ENCODE results near the gene NUDT16.
"Not testable (repeated sequence)": the region's sequence is repeated elsewhere in the genome, so short reads cannot be mapped to it uniquely, and the experiment has no call there.

Gene NUDT16

GRCh38 chr3:131361066-131361463, 20.5 kb upstream of the NUDT16 start:
- DNase-seq (ENCODE audit: low spot score); H2AK5ac ChIP-seq (ENCODE audit: low read depth, low read length); H3K27ac ChIP-seq (replicated peaks; ENCODE audit: low read length); H3K79me1 ChIP-seq (ENCODE audit: low read depth, low read length); H3K14ac ChIP-seq (ENCODE audit: low read length); H3K4me1 ChIP-seq (ENCODE audit: control insufficient read depth in 2 of 2, insufficient read depth in 1 of 2, low read depth in 1 of 2, low read length in 2 of 2); H3K23ac ChIP-seq (ENCODE audit: low read depth, low read length, poor library complexity); H3K36me3 ChIP-seq (replicated peaks in 1 of 2; ENCODE audit: control insufficient read depth in 2 of 2, insufficient read depth in 2 of 2, low read length in 2 of 2); H2BK5ac ChIP-seq (ENCODE audit: low read length); H4K8ac ChIP-seq (ENCODE audit: low read depth, low read length); H2BK12ac ChIP-seq (ENCODE audit: low read length); H3K4me2 ChIP-seq (ENCODE audit: insufficient read depth, low read length, poor library complexity, severe bottlenecking); H3K18ac ChIP-seq (ENCODE audit: low read length); H3K9me3 ChIP-seq (replicated peaks in 1 of 2; ENCODE audit: control insufficient read depth in 2 of 2, insufficient read depth in 1 of 2, low read depth in 1 of 2, low read length in 2 of 2); H3K4ac ChIP-seq (ENCODE audit: low read length); H2BK120ac ChIP-seq (ENCODE audit: low read depth, low read length); H2BK15ac ChIP-seq (ENCODE audit: low read length); H3K27me3 ChIP-seq (ENCODE audit: control insufficient read depth in 3 of 3, insufficient read depth in 3 of 3, low read depth in 1 of 3, low read length in 3 of 3); H3K4me3 ChIP-seq (ENCODE audit: low read length in 2 of 2); H2AFZ ChIP-seq (ENCODE audit: low read length); H4K91ac ChIP-seq (ENCODE audit: low read depth, low read length, poor library complexity); H3K9ac ChIP-seq (ENCODE audit: low read depth, low read length, poor library complexity): not testable (repeated sequence)
- no CpG with 5 or more reads among the region's 7 CpGs for WGBS, 2 donors (ENCODE audit: extremely low coverage in 2 of 2, insufficient read length in 2 of 2, insufficient replicate concordance in 1 of 2)

DNA sequence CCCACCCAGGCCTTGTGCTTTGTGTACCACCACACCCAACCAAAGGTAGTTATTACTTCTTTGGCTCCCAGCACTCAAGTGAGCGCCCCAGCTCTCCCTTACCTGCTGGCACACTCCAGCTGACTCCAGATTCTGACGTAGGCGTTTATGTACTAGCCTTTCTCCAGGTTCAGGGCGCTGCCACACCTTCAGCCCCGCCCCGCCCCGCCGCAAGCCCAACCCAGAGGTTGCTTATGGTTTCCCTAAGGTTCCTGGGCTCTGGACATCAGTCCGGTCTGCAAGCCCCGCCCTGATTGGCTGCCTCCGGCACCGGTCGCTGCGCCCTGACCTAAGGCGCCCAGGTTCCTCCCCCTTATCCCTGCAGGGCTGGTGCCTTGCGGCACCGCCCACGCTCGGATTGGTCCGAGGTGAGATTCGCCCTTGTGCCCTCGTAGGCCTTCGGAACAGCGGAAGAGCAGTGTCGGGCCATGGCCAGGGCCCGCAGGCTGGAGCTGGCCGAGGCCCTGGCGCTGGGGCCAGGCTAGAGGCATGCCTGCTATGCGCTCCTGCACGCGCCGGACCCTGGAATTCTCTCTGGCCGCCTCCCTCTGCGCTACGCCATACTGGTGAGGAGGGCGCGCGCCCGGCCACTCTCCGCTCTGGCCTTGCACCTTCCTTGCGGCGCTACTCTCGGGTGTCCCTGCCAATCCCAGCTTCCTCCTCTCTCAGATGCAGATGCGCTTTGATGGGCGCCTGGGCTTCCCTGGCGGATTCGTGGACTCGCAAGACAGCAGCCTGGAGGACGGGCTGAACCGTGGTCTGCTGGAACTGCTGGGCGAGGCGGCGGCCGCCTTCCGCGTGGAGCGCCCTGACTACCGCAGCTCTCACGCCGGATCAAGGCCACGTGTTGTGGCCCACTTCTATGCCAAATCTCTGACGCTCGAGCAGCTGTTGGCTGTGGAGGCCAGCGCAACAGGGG, 19.8 kb upstream of the NUDT16 start:
- H3K9ac ChIP-seq (ENCODE audit: low read depth, low read length, poor library complexity) = peak overlapping the region; percentile 94
- WGBS, 2 donors (ENCODE audit: extremely low coverage in 2 of 2, insufficient read length in 2 of 2, insufficient replicate concordance in 1 of 2) = no CpG with 5 or more reads among the region's 64 CpGs

GRCh38 chr3:131363275-131363674, 18.3 kb upstream of the NUDT16 start:
- no peak for DNase-seq (ENCODE audit: low spot score)
- Histone ChIP-seq H2AK5ac (ENCODE audit: low read depth, low read length) (no peak overlapping the region), H3K4me3 (ENCODE audit: low read length in 2 of 2) (no peak overlapping the region)

More for the DNA sequence above, 19.8 kb upstream of the NUDT16 start:
- H2BK5ac ChIP-seq (ENCODE audit: low read length) = peak overlapping the region; percentile 48
- no peaks in the 10 kb centered on the region for H3K9me3 ChIP-seq (replicated peaks in 1 of 2; ENCODE audit: control insufficient read depth in 2 of 2, insufficient read depth in 1 of 2, low read depth in 1 of 2, low read length in 2 of 2)
- no peak overlapping the region for H3K4ac ChIP-seq (ENCODE audit: low read length)
- H3K23ac ChIP-seq (ENCODE audit: low read depth, low read length, poor library complexity) = peak overlapping the region; percentile 45
- H4K8ac ChIP-seq (ENCODE audit: low read depth, low read length) = peak overlapping the region; percentile 83
- peak overlapping the region; percentile 35 for H2AFZ ChIP-seq (ENCODE audit: low read length)
- peak overlapping the region; percentile 87 for H2BK15ac ChIP-seq (ENCODE audit: low read length)
- H3K36me3 ChIP-seq (replicated peaks in 1 of 2; ENCODE audit: control insufficient read depth in 2 of 2, insufficient read depth in 2 of 2, low read length in 2 of 2) = no peaks in the 10 kb centered on the region
- peak overlapping the region; percentile 38 for H4K91ac ChIP-seq (ENCODE audit: low read depth, low read length, poor library complexity)
- H3K27ac ChIP-seq (replicated peaks; ENCODE audit: low read length) = no peak overlapping the region
- H3K4me3 ChIP-seq (ENCODE audit: low read length in 2 of 2) = peak overlapping the region in 1 of 2 donors; percentile 85
- DNase-seq (ENCODE audit: low spot score) = peak; percentile 57
- peaks cover 0 to 9% (median 2%) of the 10 kb centered on the region in 3 experiments for H3K27me3 ChIP-seq (ENCODE audit: control insufficient read depth in 3 of 3, insufficient read depth in 3 of 3, low read depth in 1 of 3, low read length in 3 of 3)
- H2BK120ac ChIP-seq (ENCODE audit: low read depth, low read length) = peak overlapping the region; percentile 81
- H3K14ac ChIP-seq (ENCODE audit: low read length) = peak overlapping the region; percentile 89
- H3K4me2 ChIP-seq (ENCODE audit: insufficient read depth, low read length, poor library complexity, severe bottlenecking) = peak overlapping the region; percentile 78
- H3K79me1 ChIP-seq (ENCODE audit: low read depth, low read length) = no peaks in the 10 kb centered on the region
- peak overlapping the region; percentile 70 for H2AK5ac ChIP-seq (ENCODE audit: low read depth, low read length)
- peaks cover 0 to 5% of the 10 kb centered on the region in 2 donors for H3K4me1 ChIP-seq (ENCODE audit: control insufficient read depth in 2 of 2, insufficient read depth in 1 of 2, low read depth in 1 of 2, low read length in 2 of 2)
- H2BK12ac ChIP-seq (ENCODE audit: low read length) = peak overlapping the region; percentile 75
- H3K18ac ChIP-seq (ENCODE audit: low read length) = peak overlapping the region; percentile 96

More at GRCh38 chr3:131363275-131363674, 18.3 kb upstream of the NUDT16 start:
- Histone ChIP-seq H3K14ac (ENCODE audit: low read length) (no peak overlapping the region), H3K36me3 (replicated peaks in 1 of 2; ENCODE audit: control insufficient read depth in 2 of 2, insufficient read depth in 2 of 2, low read length in 2 of 2) (no peaks in the 10 kb centered on the region), H3K27ac (replicated peaks; ENCODE audit: low read length) (no peak overlapping the region), H4K91ac (ENCODE audit: low read depth, low read length, poor library complexity) (no peak overlapping the region), H3K9ac (ENCODE audit: low read depth, low read length, poor library complexity) (no peak overlapping the region), H2BK120ac (ENCODE audit: low read depth, low read length) (no peak overlapping the region), H3K4me1 (ENCODE audit: control insufficient read depth in 2 of 2, insufficient read depth in 1 of 2, low read depth in 1 of 2, low read length in 2 of 2) (peaks cover 0 to 5% of the 10 kb centered on the region in 2 donors), H3K27me3 (ENCODE audit: control insufficient read depth in 3 of 3, insufficient read depth in 3 of 3, low read depth in 1 of 3, low read length in 3 of 3) (peaks cover 0 to 9% (median 3%) of the 10 kb centered on the region in 3 experiments), H3K9me3 (replicated peaks in 1 of 2; ENCODE audit: control insufficient read depth in 2 of 2, insufficient read depth in 1 of 2, low read depth in 1 of 2, low read length in 2 of 2) (peaks cover 2% of the 10 kb centered on the region in 2 donors), H2AFZ (ENCODE audit: low read length) (no peak overlapping the region), H2BK15ac (ENCODE audit: low read length) (no peak overlapping the region), H3K18ac (ENCODE audit: low read length) (no peak overlapping the region), H3K4ac (ENCODE audit: low read length) (no peak overlapping the region), H2BK5ac (ENCODE audit: low read length) (no peak overlapping the region), H3K79me1 (ENCODE audit: low read depth, low read length) (no peaks in the 10 kb centered on the region), H3K4me2 (ENCODE audit: insufficient read depth, low read length, poor library complexity, severe bottlenecking) (no peak overlapping the region), H2BK12ac (ENCODE audit: low read length) (no peak overlapping the region), H3K23ac (ENCODE audit: low read depth, low read length, poor library complexity) (no peak overlapping the region), H4K8ac (ENCODE audit: low read depth, low read length) (no peak overlapping the region)
- no CpG with 5 or more reads among the region's 3 CpGs for WGBS, 2 donors (ENCODE audit: extremely low coverage in 2 of 2, insufficient read length in 2 of 2, insufficient replicate concordance in 1 of 2)
